Measurements from ENCODE around the gene TNRC6A. TPM values are rescaled to one million over a fixed set of nuclear protein-coding genes. Genes with fewer than 3 reads are reported as not detected.

Gene TNRC6A
- total and polyA plus RNA-seq, 2 of the 13 experiments (the other 11 are each of a cell fraction or from before 2014, with no cell fraction given): 30.9 to 43.6 TPM

DNA sequence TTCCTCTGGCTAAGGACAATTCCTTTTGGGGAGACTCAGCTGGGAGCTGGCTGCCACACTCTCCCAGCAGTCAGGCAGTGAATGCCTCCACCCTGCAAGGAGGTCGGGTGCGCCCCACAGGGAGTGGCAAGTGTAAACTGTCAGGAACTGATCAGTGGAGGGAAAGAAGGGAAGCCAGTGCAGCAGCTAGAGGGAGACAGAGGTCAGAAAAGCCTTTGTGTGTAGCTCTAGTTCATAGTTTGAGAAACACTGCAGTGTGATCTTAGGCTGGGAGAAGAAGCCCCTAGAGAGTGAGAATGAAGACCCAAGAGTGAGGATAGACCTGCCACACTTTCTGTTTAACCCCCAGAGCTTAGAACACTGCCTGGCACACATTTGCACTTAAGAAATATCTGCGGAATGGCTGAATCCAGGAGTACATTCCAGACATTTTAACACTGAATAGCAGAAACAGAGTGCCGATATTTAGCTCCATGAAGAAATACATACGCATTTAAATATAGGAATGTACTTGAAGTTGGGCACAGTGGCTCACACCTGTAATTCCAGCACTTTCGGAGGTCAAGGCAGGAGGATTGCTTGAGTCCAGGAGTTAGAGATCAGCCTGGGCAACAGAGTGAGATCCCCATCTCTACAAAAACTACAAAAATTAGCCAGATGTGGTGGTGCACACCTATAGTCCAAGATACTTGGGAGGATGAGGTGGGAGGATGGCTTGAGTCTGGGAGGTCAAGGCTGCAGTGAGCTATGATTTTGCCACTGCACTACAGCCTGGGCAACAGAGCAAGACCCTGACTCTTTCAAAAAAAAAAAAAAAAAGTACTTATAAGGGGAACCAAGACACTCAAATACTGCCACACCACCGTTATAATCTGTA lies 105.2 kb downstream of the TNRC6A start:
- POLR2A ChIA-PET: interaction anchor here (0.5 kb wide), 1 partner anchor 36 kb away, joined by 3 read pairs; no protein-coding TSS in a partner anchor
- Histone ChIP-seq H3K27me3 (ENCODE audit: control insufficient read depth in 1 of 2, insufficient read depth in 2 of 2, low read length in 2 of 2) (no peaks in the 10 kb centered on the region), H3K9me3 (ENCODE audit: low read length) (no peaks in the 10 kb centered on the region), H3K9ac (ENCODE audit: insufficient read depth, low read depth, low read length) (no peak overlapping the region), H3K79me2 (ENCODE audit: insufficient read depth, low read length) (no peaks in the 10 kb centered on the region), H3K27ac (ENCODE audit: extremely low read length, insufficient read depth, low read length) (no peak overlapping the region), H3K36me3 (replicated peaks in 1 of 2; ENCODE audit: control insufficient read depth in 1 of 2, insufficient read depth in 2 of 2, low read length in 2 of 2) (no peaks in the 10 kb centered on the region), H4K20me1 (ENCODE audit: insufficient read depth, low read length) (no peaks in the 10 kb centered on the region), H3K4me2 (ENCODE audit: low read depth, low read length) (no peak overlapping the region), H3K4me3 (replicated peaks in 1 of 3; ENCODE audit: insufficient read depth in 1 of 3, low read depth in 2 of 3, low read length in 3 of 3) (no peak overlapping the region), H2AFZ (ENCODE audit: low read length) (no peak overlapping the region), H3K4me1 (ENCODE audit: insufficient read depth, low read length) (peaks cover 29% of the 10 kb centered on the region)
- 66% methylated on average over 7 of the region's 7 CpGs for WGBS (ENCODE audit: low lambda C conversion rate)
- FAIRE-seq (peak; percentile 94), ATAC-seq (peak; percentile 81), DNase-seq (ENCODE audit: low spot score) (peak; percentile 62)
- CTCF ChIA-PET (ENCODE audit: low intra/inter-chr PET ratio, low total read pairs): no interaction called here
- BruUV-seq (replicated peaks): no TSS peak
- in situ Hi-C loops (cut with HindIII; ENCODE audit: extremely low pct_ligation_motif_present, low pct_unique_long_range_greater_than_20kb): no loop called here
- intact Hi-C loops (cut with micrococcal nuclease; ENCODE audit: unreplicated experiment): loop anchor here (5.0 to 10.0 kb wide), 4 partner anchors 98 to 270 kb away; partner anchors contain the start of gene ARHGAP17
- TF ChIP-seq, protein P1, sequence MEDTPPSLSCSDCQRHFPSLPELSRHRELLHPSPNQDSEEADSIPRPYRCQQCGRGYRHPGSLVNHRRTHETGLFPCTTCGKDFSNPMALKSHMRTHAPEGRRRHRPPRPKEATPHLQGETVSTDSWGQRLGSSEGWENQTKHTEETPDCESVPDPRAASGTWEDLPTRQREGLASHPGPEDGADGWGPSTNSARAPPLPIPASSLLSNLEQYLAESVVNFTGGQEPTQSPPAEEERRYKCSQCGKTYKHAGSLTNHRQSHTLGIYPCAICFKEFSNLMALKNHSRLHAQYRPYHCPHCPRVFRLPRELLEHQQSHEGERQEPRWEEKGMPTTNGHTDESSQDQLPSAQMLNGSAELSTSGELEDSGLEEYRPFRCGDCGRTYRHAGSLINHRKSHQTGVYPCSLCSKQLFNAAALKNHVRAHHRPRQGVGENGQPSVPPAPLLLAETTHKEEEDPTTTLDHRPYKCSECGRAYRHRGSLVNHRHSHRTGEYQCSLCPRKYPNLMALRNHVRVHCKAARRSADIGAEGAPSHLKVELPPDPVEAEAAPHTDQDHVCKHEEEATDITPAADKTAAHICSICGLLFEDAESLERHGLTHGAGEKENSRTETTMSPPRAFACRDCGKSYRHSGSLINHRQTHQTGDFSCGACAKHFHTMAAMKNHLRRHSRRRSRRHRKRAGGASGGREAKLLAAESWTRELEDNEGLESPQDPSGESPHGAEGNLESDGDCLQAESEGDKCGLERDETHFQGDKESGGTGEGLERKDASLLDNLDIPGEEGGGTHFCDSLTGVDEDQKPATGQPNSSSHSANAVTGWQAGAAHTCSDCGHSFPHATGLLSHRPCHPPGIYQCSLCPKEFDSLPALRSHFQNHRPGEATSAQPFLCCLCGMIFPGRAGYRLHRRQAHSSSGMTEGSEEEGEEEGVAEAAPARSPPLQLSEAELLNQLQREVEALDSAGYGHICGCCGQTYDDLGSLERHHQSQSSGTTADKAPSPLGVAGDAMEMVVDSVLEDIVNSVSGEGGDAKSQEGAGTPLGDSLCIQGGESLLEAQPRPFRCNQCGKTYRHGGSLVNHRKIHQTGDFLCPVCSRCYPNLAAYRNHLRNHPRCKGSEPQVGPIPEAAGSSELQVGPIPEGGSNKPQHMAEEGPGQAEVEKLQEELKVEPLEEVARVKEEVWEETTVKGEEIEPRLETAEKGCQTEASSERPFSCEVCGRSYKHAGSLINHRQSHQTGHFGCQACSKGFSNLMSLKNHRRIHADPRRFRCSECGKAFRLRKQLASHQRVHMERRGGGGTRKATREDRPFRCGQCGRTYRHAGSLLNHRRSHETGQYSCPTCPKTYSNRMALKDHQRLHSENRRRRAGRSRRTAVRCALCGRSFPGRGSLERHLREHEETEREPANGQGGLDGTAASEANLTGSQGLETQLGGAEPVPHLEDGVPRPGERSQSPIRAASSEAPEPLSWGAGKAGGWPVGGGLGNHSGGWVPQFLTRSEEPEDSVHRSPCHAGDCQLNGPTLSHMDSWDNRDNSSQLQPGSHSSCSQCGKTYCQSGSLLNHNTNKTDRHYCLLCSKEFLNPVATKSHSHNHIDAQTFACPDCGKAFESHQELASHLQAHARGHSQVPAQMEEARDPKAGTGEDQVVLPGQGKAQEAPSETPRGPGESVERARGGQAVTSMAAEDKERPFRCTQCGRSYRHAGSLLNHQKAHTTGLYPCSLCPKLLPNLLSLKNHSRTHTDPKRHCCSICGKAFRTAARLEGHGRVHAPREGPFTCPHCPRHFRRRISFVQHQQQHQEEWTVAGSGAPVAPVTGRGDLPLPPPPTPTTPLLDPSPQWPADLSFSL (CRISPR knock-in tag; IDR thresholded peaks at IDR 0.05): no peak
- peak; percentile 50; the same call in 1 of the 2 replicates for TF ChIP-seq ETV5 (CRISPR knock-in tag; IDR thresholded peaks at IDR 0.05; ENCODE audit: borderline replicate concordance)
- TF ChIP-seq, protein P2, sequence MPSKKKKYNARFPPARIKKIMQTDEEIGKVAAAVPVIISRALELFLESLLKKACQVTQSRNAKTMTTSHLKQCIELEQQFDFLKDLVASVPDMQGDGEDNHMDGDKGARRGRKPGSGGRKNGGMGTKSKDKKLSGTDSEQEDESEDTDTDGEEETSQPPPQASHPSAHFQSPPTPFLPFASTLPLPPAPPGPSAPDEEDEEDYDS (CRISPR knock-in tag; IDR thresholded peaks at IDR 0.05): 0 out of 2 replicates have a peak, but pooled peaks have one; percentile 33
- TF ChIP-seq, protein P3, sequence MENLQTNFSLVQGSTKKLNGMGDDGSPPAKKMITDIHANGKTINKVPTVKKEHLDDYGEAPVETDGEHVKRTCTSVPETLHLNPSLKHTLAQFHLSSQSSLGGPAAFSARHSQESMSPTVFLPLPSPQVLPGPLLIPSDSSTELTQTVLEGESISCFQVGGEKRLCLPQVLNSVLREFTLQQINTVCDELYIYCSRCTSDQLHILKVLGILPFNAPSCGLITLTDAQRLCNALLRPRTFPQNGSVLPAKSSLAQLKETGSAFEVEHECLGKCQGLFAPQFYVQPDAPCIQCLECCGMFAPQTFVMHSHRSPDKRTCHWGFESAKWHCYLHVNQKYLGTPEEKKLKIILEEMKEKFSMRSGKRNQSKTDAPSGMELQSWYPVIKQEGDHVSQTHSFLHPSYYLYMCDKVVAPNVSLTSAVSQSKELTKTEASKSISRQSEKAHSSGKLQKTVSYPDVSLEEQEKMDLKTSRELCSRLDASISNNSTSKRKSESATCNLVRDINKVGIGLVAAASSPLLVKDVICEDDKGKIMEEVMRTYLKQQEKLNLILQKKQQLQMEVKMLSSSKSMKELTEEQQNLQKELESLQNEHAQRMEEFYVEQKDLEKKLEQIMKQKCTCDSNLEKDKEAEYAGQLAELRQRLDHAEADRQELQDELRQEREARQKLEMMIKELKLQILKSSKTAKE (CRISPR knock-in tag; IDR thresholded peaks at IDR 0.05; ENCODE audit: borderline replicate concordance): no peak
- no peak for TF ChIP-seq POLR2A (IDR thresholded peaks at IDR 0.05; ENCODE audit: insufficient read depth in 1 of 2, low read depth in 2 of 2, low read length in 2 of 2)
- TF ChIP-seq FOXP1 (IDR thresholded peaks at IDR 0.05): no peak
- no peak for TF ChIP-seq FOXP1 (CRISPR knock-in tag; IDR thresholded peaks at IDR 0.05)
- TF ChIP-seq SPEN (CRISPR knock-in tag; IDR thresholded peaks at IDR 0.05; ENCODE audit: low read depth): no peak
- peak; percentile 60; the same call in 1 of the 2 replicates for TF ChIP-seq ERF (CRISPR knock-in tag; IDR thresholded peaks at IDR 0.05)
- no peak for TF ChIP-seq TP53 (CRISPR knock-in tag; conservative IDR thresholded peaks at IDR 0.05)
- TF ChIP-seq, protein P4, sequence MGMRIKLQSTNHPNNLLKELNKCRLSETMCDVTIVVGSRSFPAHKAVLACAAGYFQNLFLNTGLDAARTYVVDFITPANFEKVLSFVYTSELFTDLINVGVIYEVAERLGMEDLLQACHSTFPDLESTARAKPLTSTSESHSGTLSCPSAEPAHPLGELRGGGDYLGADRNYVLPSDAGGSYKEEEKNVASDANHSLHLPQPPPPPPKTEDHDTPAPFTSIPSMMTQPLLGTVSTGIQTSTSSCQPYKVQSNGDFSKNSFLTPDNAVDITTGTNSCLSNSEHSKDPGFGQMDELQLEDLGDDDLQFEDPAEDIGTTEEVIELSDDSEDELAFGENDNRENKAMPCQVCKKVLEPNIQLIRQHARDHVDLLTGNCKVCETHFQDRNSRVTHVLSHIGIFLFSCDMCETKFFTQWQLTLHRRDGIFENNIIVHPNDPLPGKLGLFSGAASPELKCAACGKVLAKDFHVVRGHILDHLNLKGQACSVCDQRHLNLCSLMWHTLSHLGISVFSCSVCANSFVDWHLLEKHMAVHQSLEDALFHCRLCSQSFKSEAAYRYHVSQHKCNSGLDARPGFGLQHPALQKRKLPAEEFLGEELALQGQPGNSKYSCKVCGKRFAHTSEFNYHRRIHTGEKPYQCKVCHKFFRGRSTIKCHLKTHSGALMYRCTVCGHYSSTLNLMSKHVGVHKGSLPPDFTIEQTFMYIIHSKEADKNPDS (CRISPR knock-in tag; IDR thresholded peaks at IDR 0.05): no peak
- no peak for TF ChIP-seq ZNF564 (CRISPR knock-in tag; IDR thresholded peaks at IDR 0.05)
- TF ChIP-seq PHB2 (IDR thresholded peaks at IDR 0.05; ENCODE audit: partially characterized antibody): no peak
